SIG-M5 (cell line): ENCODE results near the gene FAT3.

Experiments
- DNase-seq: peaks from one replicate; lab custom pipeline; 2025; lab: John Stamatoyannopoulos, UW

The FAT3 gene

GRCh38 chr11:92227959-92228935, 3.6 kb downstream of the FAT3 start:
- DNase-seq = no peak

- DNase-seq = no peak
These were observed 12.2 kb downstream of the FAT3 start for GRCh38 chr11:92236856-92237255.

DNA sequence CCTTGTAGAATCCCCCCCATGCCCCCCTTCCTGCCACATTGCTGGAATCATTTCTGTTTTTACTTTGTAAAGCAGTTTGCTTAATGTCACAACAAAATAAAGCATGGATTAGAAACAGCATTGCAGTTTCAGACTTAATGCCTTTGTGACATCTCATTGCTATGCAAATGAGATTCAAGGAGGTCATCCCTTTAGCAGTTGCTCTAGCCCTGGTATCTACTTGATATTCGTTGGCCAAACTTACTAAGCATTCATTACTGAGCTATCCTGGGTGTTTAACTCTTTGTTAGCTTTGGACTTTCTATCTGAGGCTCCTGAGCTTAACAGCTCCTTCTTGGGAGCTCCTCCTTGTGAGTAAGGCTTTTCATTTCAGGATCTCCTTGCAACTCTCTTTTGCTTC, 16.3 kb downstream of the FAT3 start:
- DNase-seq = no peak

DNA sequence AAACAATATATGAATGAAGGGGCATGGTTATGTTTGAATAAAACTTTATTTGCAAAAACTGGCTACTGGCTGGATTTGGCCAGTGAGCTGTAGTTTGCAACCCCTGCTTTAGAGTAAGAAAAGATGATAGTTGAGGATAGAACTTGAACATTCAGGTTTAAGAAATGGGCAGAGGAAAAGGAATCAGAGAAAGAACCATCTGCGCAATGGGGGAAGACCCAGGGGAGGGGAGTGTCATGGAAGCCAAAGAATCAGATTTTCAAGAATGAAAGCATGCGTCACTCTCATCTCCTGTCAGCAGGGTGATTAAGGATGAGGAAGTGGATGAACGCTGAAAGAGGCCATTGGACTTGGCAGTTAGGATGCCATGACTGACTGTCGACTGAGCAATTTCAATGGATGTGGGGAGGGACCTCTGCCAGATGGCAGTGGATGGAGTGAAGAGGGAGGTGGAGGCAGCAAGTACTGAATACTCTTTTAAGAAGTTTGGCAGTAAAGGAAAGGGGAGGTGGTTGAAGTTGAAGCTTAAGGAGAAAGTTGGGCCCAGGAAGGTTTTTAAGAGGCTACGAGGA, 21.2 kb downstream of the FAT3 start:
- DNase-seq = no peak

GRCh38 chr11:92246630-92247029, 22.0 kb downstream of the FAT3 start:
- no peak for DNase-seq

- no peak for DNase-seq
These were observed 24.6 kb downstream of the FAT3 start for GRCh38 chr11:92249156-92249753.

- no peak for DNase-seq
These were observed 27.4 kb downstream of the FAT3 start for GRCh38 chr11:92251980-92252379.

GRCh38 chr11:92253421-92253820, 28.8 kb downstream of the FAT3 start:
- DNase-seq = no peak

- DNase-seq = no peak
These were observed 29.3 kb downstream of the FAT3 start for GRCh38 chr11:92253945-92254344.

DNA sequence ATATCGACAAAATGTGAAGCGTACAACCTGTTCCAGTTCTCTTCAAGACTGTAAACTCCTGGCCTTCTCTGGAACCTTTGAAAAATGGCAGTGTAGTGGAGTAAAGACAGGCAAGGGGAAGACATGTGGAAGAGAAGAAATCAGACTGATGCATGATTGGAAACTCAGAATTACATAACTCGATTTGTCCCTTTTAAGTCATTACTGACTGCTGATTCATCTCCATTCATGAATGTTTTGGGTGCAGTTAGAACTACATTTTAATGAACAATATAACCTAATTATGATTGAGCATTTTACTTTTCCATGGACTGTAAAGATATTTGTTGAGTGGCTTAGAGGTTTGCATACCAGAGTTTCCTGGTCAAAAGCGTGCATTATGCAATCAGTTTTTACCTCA, 32.9 kb downstream of the FAT3 start:
- no peak for DNase-seq

- DNase-seq = no peak
These were observed 35.2 kb downstream of the FAT3 start for GRCh38 chr11:92259861-92260260.

DNA sequence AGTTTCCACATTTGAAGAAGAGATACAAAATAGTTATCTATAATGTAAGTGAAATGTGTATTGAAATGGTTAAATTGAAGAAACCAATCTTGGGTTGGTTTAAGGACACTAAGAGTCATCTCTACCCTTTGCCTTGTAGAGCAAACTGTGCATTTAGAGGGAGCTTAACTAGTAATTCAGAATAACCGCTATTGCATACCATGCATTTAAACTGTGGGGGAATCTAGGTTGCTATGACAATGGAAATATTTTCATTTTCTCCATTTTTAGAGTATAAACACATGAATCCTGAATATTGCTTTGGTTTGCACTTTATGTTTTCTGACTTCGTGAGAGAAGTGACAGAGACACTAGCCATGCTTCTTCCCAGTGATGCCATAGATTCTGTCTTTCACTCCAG, 39.7 kb downstream of the FAT3 start:
- no peak for DNase-seq

GRCh38 chr11:92266806-92267205, 42.2 kb downstream of the FAT3 start:
- DNase-seq = no peak

DNA sequence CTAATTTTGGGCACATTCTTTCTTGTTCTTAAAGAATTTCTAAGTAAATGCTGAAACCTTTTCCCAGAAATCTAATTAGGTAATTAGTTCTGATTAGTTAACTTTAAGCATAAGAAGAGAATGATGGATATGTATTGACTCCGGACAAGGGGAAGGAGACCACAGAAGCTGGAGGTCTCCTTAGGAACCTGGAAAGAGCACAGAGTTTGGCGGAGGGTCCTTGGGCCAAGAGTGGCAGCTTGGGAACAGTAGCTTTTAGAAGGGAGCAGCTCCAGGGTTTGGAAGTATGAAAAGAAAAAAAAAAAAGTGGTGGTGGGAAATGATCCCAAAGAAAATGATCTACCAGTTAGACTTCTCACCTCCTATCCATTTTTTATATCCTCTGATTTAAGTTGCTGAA, 42.7 kb downstream of the FAT3 start:
- DNase-seq = no peak

DNA sequence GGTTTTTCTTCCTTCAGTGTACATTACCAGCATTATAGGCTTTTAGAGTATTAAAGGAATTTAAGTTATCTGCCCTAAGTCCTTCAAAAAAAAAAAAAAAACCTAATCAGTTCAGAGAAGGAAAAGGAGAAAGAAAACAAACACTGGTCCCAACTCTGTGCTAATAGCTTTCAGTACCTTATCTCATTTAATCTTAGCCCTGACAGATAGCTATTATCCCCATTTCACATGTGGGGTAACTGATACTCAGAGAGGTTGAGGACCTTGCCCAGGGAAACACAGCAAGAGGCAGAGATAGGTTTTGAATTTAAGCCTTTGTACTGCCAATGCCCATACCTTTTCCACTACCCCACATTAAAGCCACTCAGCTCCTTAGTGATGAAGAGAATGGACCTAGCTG, 43.4 kb downstream of the FAT3 start:
- DNase-seq = no peak

- no peak for DNase-seq
These were observed 43.9 kb downstream of the FAT3 start for GRCh38 chr11:92268546-92268945.

GRCh38 chr11:92269021-92269420, 44.4 kb downstream of the FAT3 start:
- DNase-seq = no peak

GRCh38 chr11:92269841-92270240, 45.2 kb downstream of the FAT3 start:
- no peak for DNase-seq

- DNase-seq = no peak
These were observed 48.0 kb downstream of the FAT3 start for GRCh38 chr11:92272651-92273050.
